HG03460 (cell line): Measurements from ENCODE around the gene FMNL2.

Experiments used
- ATAC-seq: cut with Tn5 transposase; IDR thresholded peaks from one replicate; pipeline ENCODE4 v1.9.1; 2021; ENCODE audit not compliant: unreplicated experiment

FMNL2 gene

GRCh38 chr2:152400607-152401214 lies 65.7 kb downstream of the FMNL2 start:
- no peak for ATAC-seq

DNA sequence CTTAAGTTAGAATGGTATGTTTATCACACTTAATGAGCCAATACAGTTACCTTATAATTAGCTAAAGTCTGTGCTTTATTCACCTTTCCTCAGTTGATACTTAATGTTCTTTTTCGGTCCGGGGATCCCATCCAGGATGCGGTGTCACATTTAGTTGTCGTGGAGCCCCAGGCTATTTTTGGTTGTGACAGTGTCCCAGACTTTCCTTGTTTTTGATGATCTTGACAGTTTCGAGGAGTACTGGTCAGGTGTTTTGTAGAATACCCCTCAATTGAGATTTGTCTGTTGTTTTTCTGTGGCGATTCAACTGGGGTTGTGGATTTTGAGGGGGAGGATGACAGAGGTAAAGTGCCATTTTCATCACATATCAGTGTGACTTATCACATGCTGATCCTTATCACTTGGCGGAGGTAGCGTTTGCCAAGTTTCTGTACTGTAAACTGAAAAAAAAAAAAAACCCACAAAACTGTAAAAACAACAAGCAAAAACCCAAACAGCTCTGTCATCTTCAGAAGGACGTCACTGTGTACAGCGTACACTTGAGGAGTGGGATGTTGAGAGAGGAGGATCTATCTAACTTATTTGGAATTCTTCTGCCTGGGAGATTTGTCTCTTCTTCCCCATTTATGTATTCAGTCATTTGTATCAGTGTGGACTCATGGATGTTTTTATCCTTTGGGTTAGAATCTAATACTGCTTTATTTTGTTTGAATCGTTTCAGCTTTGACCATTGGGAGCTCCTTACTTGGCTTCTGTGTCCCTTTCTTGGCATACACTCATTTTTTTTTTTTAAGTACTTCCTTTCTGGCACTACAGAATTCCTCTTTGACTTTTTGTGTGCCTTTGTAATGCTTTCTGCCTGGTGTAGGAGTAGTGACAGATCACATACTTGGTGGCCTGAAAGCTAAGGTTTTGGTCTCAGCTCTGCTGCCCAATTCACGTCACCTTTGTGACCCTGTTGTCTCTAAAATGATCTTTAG lies 68.1 kb downstream of the FMNL2 start:
- no peak for ATAC-seq

DNA sequence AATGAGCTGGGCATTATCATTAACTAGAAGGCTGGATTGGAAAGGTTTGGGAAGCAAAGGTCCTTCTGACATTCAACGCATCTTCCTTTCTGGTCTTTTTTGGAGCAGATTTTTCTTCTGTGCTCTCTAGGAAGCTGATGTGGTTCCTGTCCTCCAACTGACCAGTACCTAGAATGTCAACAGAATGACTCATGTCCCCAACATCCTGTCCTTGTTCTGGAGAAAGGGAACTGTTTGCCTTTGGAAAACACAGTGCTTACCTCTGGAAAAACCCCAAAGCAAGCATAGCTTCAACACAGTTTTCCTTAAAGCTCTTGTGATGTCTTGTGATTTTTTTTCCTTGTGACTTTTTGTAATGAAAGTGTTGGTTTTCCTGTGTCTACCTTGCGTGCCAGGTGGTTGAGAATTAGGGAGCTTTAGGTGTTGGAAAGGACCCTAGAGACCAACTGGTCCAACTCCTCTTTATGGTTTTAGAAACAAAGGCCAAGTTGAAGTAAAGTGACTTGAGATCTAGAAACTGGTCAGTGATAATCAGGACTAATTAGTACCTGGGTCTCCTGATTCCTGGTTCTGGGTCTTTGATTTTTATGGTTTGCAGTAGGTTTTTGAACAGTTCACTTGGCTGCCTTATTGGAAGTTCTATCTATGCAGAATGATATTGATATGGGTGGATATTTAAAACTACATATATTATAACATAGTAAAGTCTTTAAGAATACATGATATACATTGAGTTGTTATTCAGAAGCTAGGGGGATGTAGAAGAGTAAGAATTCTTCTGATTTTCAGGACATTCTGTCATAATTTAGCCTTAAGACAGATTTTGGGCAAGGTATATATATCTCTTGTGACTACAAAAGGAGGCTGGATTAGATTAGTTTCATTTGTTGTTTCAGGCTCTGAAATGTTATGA lies 70.5 kb downstream of the FMNL2 start:
- no peak for ATAC-seq

- ATAC-seq = peak; percentile 41
Measured at GRCh38 chr2:152406119-152406835, 71.3 kb downstream of the FMNL2 start.

GRCh38 chr2:152406836-152407161 lies 71.8 kb downstream of the FMNL2 start:
- ATAC-seq = no peak

DNA sequence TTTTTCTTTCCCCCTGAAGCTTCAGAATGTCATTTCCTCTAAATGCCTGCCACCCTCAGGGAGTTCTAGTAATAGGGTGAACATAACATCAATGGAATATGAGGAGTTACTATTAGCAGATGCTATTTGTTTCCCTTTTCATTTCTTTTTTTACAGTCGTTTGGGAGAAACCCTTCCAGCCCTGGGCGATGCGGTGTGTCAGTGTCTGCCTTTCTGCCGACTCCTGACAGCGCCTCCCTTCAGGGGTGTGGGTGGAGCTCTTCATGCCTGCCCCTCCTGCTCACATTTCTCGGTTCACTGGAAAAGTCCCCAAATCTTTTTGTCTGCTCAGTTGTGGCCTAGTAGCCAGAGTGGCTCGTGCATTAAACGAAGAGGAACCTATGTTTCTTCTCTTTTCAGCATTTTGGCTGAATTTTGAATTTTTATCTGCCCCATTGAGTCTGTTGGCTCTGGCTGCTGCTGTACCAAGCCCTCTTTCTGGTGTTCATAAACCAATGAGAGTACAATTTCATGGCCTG lies 72.3 kb downstream of the FMNL2 start:
- ATAC-seq = peak; percentile 90

DNA sequence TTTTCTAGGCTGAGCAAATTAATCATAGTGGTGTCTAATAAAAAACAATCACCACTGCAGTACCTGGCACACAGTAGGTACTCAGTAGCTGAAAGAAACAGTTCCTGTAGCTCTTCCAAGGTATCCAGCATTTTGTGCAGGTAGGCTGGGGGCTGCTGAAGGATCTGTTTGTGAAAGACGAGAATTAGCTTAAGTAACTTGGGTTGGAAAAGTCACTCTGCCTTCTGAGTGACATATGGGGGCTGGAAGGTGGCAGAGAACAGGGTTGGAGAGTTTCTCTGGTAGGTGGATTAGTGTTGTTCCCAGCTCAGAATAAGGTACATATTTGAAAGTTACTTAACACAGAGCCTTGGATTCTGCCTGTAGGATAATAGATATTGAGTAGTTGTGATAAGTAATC lies 72.8 kb downstream of the FMNL2 start:
- ATAC-seq = no peak

GRCh38 chr2:152408254-152408653 lies 73.3 kb downstream of the FMNL2 start:
- no peak for ATAC-seq

DNA sequence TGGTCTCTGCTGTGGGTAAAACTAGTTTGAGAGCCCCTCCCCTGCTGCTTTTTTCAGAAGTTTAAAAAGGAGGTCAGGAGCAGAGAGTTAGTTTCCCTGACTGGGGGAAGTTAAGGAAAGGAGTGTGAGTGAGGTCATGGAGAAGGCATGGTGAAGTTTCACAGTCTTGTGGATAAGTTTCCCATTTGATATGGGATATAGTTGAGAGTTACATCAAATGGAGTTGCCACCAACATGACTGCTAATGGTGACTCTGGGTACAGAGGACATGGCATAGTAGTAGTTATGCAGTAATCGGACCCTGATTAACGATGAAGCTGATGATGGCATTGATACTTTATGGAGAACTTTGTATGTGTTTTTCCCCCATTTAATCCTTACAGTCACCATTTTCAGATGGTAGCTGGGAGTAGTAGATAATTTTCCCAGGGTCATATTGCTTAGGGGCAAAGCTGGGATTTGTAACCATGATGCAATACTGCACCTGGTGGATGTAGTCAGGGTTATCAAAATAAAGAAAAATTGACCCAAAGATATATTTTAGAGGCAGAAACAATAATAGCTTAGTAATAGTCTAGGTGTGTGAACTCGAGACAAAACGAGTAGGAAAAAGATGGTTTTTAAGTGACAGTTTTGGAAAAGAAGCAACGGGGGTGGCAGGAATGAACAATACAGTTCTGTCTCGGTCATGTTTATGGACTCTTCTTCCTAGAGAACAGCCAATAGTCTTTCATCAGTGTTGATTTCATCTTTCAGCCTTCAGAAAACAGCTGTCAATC lies 74.6 kb downstream of the FMNL2 start:
- no peak for ATAC-seq

DNA sequence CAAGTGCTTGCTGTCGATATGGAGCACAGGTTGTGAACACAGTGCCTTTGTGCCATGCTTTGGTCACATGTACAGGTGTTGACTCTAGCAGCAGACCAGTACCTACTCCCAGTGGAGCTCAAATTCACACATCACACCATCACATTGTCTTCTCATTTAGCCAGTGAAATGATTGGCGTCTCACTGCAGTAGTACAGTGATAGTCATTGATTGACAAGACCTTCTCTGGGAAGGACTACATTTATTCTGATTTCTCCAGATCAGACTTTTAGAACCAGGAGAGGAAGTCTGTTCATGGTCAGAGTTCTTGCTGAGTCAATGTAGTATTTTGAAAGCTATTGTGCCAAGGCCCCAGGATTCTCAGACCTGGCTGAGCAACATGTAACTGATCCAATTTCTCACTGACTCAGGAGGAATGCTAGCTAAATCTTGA lies 75.2 kb downstream of the FMNL2 start:
- no peak for ATAC-seq

- ATAC-seq = no peak
Measured at GRCh38 chr2:152411154-152411553, 76.2 kb downstream of the FMNL2 start.

GRCh38 chr2:152413228-152414030 lies 78.5 kb downstream of the FMNL2 start:
- no peak for ATAC-seq

DNA sequence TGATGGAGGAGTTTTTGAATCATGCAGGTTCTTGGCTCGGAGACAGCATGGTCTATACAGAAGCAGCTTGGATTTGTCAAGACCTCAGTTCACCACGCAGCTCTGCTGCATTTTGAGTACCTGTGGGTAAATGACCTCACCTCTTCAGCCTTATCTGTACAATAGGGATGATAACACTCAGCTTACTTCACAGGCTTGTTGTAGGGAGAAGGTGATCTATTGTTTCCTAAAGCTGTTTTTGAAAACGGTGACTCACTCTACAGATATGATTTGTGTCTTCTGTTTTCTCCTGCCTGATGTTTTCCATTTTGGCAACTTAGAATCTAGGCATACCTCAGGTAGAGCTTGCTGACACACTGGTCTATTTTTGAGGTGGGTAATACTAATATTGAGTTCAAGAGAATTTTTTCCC lies 80.3 kb downstream of the FMNL2 start:
- ATAC-seq = no peak

DNA sequence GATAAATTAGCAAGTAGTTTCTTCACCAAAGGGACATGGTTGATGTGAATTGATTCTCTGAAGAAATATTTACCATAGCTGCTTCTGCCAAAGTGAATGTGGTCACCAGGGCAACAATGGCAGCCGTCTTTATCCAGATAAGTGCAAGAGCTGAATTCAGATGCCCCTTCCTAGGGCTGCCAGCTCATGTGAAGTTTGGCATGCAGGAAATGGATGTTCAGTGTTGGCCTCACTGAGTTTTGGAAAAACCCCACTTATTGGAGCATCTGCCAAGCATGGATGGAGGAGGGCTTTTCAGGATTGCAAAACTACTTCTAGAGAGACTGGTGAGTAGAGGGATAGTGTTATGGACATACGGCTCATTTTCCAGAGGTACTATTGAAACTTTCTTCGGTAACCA lies 80.8 kb downstream of the FMNL2 start:
- no peak for ATAC-seq

- ATAC-seq = no peak
Measured at GRCh38 chr2:152418688-152419087, 83.7 kb downstream of the FMNL2 start.

DNA sequence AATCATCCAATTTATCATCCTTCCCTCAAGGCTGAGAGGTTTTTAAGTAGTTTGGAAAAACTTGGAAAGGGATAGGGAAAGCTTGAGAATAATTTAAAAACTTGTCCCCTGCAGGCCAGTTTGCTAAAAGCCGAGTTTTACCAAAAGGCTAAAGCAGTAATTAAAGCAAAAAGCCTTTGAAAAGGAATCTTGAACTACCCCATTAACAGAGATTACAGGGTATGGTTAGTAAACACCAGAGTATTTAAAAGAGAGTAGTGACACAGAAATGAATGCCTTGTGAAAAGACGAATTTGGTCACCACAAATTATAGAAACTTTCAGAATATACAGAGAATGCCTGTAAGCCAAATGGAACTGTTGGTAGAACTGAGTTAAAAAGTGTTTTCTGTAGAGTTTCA lies 85.0 kb downstream of the FMNL2 start:
- no peak for ATAC-seq

DNA sequence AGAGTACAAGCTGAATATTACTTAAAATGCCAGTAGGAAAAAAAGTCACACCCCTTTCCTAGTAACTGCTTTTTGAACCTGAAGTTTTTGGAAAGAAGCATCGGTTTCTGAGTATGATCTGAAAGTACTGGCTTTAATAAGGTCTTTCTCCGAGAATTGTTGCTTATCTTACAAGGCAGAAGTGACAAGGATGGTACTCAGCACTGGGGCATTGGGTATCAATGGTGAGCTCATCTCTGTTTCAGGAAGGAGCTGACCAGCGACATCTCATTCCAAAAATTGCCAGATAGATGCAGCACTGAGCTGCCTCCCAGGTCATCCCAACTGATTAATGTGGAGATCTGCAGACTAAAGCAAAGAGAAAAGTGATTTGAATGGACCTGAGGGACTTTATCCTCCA lies 85.4 kb downstream of the FMNL2 start:
- ATAC-seq = no peak

- no peak for ATAC-seq
Measured at GRCh38 chr2:152420936-152421335, 86.0 kb downstream of the FMNL2 start.
